ENCODE results near the gene ARHGAP31. TPM values are rescaled to one million over a fixed set of nuclear protein-coding genes. Genes with fewer than 3 reads are reported as not detected.

The ARHGAP31 gene
- total and polyA plus RNA-seq, 2 donors (not counting 1 experiment from before 2014, with no cell fraction given): 3.5 to 8.1 TPM

GRCh38 chr3:119375510-119375909 lies 81.3 kb downstream of the ARHGAP31 start:
- no peaks in the 10 kb centered on the region for H3K9me3 ChIP-seq (ENCODE audit: control insufficient read depth, insufficient read depth, low read depth, low read length)
- DNase-seq (ENCODE audit: low read depth in 2 of 2): no peak
- no peaks in the 10 kb centered on the region for H3K79me2 ChIP-seq (ENCODE audit: control insufficient read depth, insufficient read depth, low read length)
- H3K27ac ChIP-seq (ENCODE audit: insufficient read depth, low read length): no peak overlapping the region
- no peaks in the 10 kb centered on the region for H4K20me1 ChIP-seq (ENCODE audit: control insufficient read depth, extremely low read depth, insufficient read depth, low read length)
- H3K4me2 ChIP-seq (ENCODE audit: extremely low read depth, insufficient read depth, low read length): no peak overlapping the region
- no peak overlapping the region for H3K9ac ChIP-seq (ENCODE audit: insufficient read depth, low read length)
- no peak overlapping the region for H3K4me3 ChIP-seq (replicated peaks in 1 of 4; ENCODE audit: control extremely low read depth in 1 of 4, insufficient read depth in 1 of 4, low read depth in 3 of 4, low read length in 4 of 4)
- no peaks in the 10 kb centered on the region for H3K4me1 ChIP-seq (ENCODE audit: control insufficient read depth, extremely low read depth, insufficient read depth, low read length)
- H3K36me3 ChIP-seq (ENCODE audit: control insufficient read depth, insufficient read depth, low read length): no peaks in the 10 kb centered on the region
- H2AFZ ChIP-seq (ENCODE audit: low read length): no peak overlapping the region
- TF ChIP-seq EZH2 (IDR thresholded peaks at IDR 0.05; ENCODE audit: low read length, missing control alignments): no peak
- no peak for TF ChIP-seq CTCF (conservative IDR thresholded peaks at IDR 0.05 in 1 of 2, IDR thresholded peaks at IDR 0.05 in 1 of 2; ENCODE audit: low read depth in 1 of 2, low read length in 2 of 2)
- no peaks in the 10 kb centered on the region for H3K27me3 ChIP-seq (ENCODE audit: control insufficient read depth, insufficient read depth, low read length)

GRCh38 chr3:119376758-119377157 lies 82.6 kb downstream of the ARHGAP31 start:
- no peak for TF ChIP-seq CTCF (conservative IDR thresholded peaks at IDR 0.05 in 1 of 2, IDR thresholded peaks at IDR 0.05 in 1 of 2; ENCODE audit: low read depth in 1 of 2, low read length in 2 of 2)
- no peak for TF ChIP-seq EZH2 (IDR thresholded peaks at IDR 0.05; ENCODE audit: low read length, missing control alignments)
- Histone ChIP-seq H3K4me3 (replicated peaks in 1 of 4; ENCODE audit: control extremely low read depth in 1 of 4, insufficient read depth in 1 of 4, low read depth in 3 of 4, low read length in 4 of 4) (no peak overlapping the region), H3K27ac (ENCODE audit: insufficient read depth, low read length) (no peak overlapping the region), H3K9me3 (ENCODE audit: control insufficient read depth, insufficient read depth, low read depth, low read length) (no peaks in the 10 kb centered on the region), H3K4me1 (ENCODE audit: control insufficient read depth, extremely low read depth, insufficient read depth, low read length) (no peaks in the 10 kb centered on the region), H3K9ac (ENCODE audit: insufficient read depth, low read length) (no peak overlapping the region), H4K20me1 (ENCODE audit: control insufficient read depth, extremely low read depth, insufficient read depth, low read length) (no peaks in the 10 kb centered on the region), H3K4me2 (ENCODE audit: extremely low read depth, insufficient read depth, low read length) (no peak overlapping the region), H3K36me3 (ENCODE audit: control insufficient read depth, insufficient read depth, low read length) (no peaks in the 10 kb centered on the region), H3K27me3 (ENCODE audit: control insufficient read depth, insufficient read depth, low read length) (no peaks in the 10 kb centered on the region), H3K79me2 (ENCODE audit: control insufficient read depth, insufficient read depth, low read length) (no peaks in the 10 kb centered on the region), H2AFZ (ENCODE audit: low read length) (no peak overlapping the region)
- DNase-seq (ENCODE audit: low read depth in 2 of 2): no peak

GRCh38 chr3:119378259-119378803 lies 84.1 kb downstream of the ARHGAP31 start:
- no peak overlapping the region for H2AFZ ChIP-seq (ENCODE audit: low read length)
- H3K27ac ChIP-seq (ENCODE audit: insufficient read depth, low read length): no peak overlapping the region
- no peaks in the 10 kb centered on the region for H3K4me1 ChIP-seq (ENCODE audit: control insufficient read depth, extremely low read depth, insufficient read depth, low read length)
- no peaks in the 10 kb centered on the region for H3K9me3 ChIP-seq (ENCODE audit: control insufficient read depth, insufficient read depth, low read depth, low read length)
- no peak overlapping the region for H3K4me3 ChIP-seq (replicated peaks in 1 of 4; ENCODE audit: control extremely low read depth in 1 of 4, insufficient read depth in 1 of 4, low read depth in 3 of 4, low read length in 4 of 4)
- DNase-seq (ENCODE audit: low read depth in 2 of 2): no peak
- H3K79me2 ChIP-seq (ENCODE audit: control insufficient read depth, insufficient read depth, low read length): no peaks in the 10 kb centered on the region
- no peaks in the 10 kb centered on the region for H3K27me3 ChIP-seq (ENCODE audit: control insufficient read depth, insufficient read depth, low read length)
- H3K36me3 ChIP-seq (ENCODE audit: control insufficient read depth, insufficient read depth, low read length): no peaks in the 10 kb centered on the region
- no peak for TF ChIP-seq EZH2 (IDR thresholded peaks at IDR 0.05; ENCODE audit: low read length, missing control alignments)
- TF ChIP-seq CTCF (conservative IDR thresholded peaks at IDR 0.05 in 1 of 2, IDR thresholded peaks at IDR 0.05 in 1 of 2; ENCODE audit: low read depth in 1 of 2, low read length in 2 of 2): no peak
- H3K9ac ChIP-seq (ENCODE audit: insufficient read depth, low read length): no peak overlapping the region
- H3K4me2 ChIP-seq (ENCODE audit: extremely low read depth, insufficient read depth, low read length): no peak overlapping the region
- H4K20me1 ChIP-seq (ENCODE audit: control insufficient read depth, extremely low read depth, insufficient read depth, low read length): no peaks in the 10 kb centered on the region
